PC-9 (cell line): Measurements from ENCODE around the gene XIRP2.
"Not testable (repeated sequence)": the region's sequence is repeated elsewhere in the genome, so short reads cannot be mapped to it uniquely, and the experiment has no call there.

Experiments
- CTCF ChIP-seq: fragments of 200-600 bp; sonication (generic); conservative IDR thresholded peaks from 2 replicates; pipeline ENCODE4 v1.6.1; 2017; ENCODE audit warnings: mixed run types, antibody characterized with exemption, mild to moderate bottlenecking, moderate library complexity
- EZH2 ChIP-seq: fragments of 200-600 bp; sonication (generic); IDR thresholded peaks from 2 replicates; pipeline ENCODE4 v1.8.0; 2017; ENCODE audit warnings: antibody characterized with exemption, low read depth

GRCh38 chr2:167034976-167035375, 146.7 kb downstream of the XIRP2 start:
- TF ChIP-seq EZH2, CTCF: not testable (repeated sequence)
